Stimulated activated CD4-positive, alpha-beta T cell treated with anti-CD3 and anti-CD28 coated beads, Interleukin-1b, Interleukin-23, amount 100 ng/mL, for 48 hours (primary cell): ENCODE data around the gene ZC2HC1C.
A peak's percentile ranks its signal among the peaks of the same experiment; 100 is the strongest.

ENCODE experiments used
- DNase-seq: peaks from one replicate; pipeline ENCODE4 v3.0.0-alpha.2; 2020

Gene ZC2HC1C

DNA sequence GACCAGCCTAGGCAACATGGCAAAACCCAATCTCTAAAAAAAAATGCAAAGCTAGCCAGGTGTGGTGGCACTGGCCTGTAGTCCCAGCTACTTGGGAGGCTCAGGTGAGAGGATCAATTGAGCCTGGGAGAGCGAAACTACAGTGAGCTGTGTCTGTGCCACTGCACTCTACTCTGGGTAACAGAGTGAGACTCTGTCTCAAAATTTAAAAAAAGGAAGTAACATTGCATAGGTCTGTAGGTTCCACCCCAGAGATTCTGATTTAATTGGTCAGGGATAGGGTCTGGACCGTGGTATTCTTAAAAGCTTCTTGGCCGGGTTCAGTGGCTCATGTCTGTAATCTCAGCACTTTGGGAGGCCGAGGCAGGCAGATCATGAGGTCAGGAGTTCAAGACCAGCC lies 26.2 kb downstream of the ZC2HC1C start:
- DNase-seq, result no peak

DNA sequence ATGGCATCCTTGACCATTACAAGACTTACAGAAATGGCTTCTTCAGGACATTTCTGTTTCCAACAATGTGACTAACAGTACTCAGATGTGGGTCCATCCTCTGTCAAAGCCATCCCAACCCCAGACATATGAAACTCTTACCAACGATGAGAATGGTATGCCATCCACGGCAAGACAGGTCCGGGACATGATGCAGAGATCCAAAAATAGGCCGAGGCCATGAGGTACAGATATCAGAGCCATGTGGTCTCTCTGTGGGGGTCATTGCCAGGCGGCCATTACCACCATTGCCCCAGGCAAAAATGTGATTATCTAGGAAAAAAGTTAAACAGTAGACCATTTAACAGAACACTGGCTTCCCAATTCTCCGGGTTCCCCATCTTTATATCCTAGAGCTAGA lies 27.5 kb downstream of the ZC2HC1C start:
- no peak for DNase-seq

DNA sequence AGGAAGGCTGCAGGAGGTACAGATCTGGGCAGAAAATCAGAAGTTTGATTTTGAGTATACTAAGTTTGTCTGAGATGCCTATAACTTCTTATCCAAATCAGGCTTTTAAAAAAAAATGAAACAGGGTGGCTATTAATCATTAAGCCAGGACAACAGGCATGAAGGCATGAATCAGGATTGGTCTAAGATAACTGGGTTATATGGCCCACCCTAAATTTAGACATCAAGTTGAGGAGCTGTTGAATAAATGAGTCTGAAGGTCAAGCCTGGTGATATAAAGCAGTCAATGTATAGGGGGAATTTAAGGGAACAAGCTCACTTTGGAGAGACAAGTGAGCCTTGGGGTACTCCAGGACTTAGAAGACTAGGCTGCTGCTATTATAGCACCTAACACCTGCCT lies 28.8 kb downstream of the ZC2HC1C start:
- DNase-seq, result no peak

DNA sequence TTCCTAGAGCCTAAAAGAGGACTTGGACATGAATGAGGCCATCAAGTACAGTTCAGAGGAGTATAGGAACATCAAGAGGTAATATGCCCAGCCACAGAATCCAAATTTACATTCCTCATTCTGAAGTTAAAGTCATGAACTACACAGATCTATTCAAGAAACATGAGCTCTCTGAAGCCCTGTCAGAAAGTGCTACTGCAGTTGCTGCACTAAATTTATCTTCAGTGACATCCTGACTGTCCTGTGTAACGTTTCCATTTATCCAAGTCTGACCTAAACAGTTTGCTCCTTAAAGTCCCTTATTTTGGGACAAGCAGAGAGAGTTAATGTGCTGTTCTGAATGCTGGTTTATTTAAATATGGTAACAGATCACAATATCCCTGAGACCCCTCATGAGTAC lies 29.2 kb downstream of the ZC2HC1C start:
- DNase-seq, result no peak

DNA sequence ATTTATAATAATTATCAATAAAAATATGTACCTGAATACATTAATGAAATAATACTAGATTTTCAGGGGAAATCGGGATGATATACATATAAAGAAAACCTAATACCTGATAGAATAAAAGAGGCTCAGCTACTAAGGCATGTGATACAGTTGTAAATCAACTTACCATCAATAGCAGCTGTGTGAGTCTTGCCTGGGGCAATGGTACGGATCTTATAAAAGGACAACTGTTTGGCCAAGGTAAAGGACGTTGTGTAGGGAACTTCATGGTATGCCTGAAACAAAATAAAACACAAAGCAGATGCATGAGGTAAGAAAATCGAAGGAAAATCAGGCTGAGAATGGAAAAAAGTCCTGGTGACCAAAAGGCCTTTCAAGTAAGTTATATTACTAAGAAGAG lies 32.0 kb downstream of the ZC2HC1C start:
- DNase-seq, result no peak

DNA sequence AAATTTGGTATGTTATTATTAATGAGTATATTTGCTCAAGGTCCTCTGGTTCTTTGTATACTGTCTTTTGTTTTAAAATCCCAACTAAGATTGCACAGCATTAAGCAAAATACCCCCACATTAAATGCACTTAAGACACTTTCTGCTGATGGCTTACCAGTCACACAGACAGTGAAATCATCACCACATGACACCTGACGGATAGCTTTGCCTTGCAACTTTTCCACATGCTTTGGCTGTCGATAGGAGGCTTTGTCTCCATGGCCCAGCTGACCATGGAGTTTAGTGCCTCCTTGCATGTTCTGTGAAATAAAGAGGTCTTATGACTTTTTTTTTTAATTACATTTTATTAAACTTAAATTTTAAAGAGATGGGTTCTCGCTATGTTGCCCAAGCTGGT lies 37.7 kb downstream of the ZC2HC1C start:
- no peak for DNase-seq

DNA sequence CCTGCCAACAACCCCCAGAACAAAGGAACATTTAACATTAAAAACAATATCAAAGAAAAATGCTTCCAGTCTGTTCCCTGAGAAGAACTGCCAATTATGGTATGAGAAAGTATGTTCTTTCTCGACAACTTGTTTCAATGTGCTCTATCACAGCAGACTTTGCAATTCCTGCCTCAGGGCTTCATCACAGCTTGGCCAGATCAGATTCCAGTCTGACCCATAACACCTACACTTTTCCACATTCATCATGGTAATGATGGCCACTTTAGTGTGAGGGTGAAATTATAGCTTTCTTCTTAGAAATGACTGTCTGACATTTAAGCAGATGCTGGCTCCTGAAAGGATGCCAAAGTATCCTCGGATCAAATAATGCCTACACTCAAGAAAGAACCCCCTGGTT lies 40.4 kb downstream of the ZC2HC1C start:
- no peak for DNase-seq

DNA sequence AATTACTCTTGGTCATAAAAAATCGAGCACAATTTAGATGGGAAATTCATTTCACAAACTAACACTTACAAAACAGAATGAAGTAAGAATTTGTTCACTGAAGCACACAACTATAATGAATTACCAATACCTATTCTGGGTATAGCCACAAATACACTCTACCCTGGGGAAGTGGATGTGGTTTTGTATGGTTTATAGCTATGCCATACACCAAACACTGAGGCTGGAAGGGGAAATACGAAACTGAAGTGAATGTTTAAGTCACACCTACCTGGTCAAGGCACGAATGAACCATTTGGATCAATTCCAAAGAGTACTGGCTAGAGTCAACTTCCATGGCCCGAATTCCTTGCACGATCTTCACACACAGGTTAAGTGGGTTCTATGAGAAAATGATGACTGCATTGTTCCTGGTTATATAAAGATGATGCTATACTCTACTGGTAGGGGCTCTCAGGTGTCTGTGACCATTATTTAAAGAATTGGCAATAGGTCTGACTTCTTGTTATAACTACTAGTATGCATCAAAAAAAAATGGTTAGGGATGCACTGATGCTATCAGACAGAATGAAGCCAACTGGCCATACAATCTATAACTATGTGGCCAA lies 44.6 kb downstream of the ZC2HC1C start:
- DNase-seq, result no peak

DNA sequence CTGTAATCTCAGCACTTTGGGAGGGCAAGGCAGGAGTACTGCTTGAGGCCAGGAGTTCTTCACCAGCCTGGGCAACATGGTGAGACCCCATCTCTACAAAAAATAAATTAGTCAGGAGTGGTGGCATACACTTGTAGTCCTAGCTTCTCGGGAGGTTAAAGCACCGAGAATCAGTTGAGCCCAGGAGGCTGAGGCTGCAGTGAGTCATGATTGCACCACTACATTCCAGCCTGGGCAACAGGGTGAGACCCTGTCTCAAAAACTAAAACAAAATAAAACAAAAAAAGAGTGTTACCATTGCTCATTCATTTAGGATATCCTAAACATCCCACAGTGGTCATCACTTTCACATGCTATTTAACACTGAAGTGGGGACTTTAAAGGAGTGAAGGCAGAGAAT lies 49.6 kb downstream of the ZC2HC1C start:
- no peak for DNase-seq

DNA sequence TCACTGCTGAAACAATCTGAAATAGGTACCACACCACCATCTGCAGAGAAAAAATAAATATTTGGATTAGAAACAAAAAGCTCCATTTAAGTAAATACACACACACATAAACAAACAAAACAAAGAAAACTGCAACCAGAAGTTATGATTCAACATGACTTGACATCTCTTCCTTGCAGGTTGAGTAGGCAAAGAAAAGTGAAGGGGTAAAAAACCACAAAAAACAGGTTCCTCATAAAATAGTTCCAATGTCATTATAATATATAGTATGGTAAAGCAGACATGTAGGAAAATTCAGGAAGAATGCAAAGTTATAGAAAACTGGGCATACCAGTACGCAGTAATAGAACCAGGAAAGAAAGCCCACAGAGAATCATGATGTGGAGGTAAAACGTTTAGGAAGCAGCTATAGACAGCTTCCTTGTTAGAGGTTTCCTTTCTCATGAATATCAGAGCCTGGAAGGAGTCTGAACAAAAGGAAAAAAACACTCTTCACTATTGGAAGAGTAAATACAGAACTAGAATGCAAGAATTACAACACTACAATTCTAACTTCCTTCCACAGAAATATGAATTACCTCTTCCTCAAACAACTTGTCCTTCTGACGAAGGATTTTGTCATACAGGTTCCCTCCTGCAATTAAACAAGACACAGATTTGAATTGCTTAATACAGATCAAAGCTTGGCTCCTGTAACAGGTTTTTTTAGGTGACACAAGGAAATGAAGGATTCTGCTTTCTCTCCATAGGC lies 51.3 kb downstream of the ZC2HC1C start:
- DNase-seq, result no peak

DNA sequence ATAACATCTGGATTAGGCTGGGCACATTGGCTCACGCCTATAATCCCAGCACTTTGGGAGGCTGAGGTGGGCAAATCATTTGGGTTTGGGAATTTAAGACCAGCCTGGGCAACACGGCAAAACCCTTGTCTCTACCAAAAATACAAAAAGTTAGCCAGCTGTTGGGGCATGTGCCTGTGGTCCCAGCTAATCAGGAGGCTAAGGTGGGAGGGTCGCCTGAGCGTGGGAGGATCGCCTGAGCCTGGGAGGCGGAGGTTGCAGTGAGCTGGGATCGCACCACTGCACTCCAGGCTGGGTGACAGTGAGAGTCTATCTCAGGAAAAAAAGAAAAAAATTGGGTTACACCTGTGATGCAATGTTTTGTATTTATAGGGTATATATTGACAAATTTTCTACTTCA lies 52.1 kb downstream of the ZC2HC1C start:
- DNase-seq, result no peak

DNA sequence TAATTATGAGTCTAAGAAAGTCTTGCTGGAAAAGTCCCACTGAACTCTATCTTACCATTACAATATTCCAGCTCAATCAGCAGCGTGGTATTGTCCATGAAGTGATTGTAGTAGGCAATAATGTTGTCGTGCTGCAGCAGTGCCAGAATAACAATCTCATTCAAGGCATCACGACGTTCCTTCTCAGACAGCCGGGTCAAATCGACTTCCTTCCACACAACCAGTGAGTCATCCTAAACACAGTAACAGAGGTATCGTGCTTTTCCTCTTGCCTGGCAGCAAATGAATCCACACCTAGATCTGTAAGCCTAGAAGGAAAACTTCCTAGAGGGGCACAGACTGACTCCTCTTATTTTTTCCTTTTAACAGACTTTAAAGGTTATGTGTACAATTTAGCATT lies 54.5 kb downstream of the ZC2HC1C start:
- DNase-seq, result no peak

DNA sequence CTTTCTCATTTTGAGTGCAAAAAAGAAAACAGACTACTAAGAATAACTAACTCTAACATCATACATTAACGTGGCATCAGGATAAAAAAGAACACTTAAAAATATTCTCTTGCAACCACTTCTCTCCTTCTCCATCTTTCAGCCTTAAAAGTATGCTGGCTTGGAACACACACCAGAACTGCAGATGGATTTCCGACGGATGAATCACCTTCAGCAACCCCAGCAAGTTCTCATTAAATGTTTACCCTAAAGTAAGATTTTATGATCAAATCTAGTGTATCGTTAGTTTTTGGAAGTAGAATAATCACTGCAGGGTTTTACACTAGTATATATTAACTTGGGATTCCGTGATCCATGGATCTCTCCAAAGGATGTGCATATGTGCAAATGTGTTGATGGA lies 56.2 kb downstream of the ZC2HC1C start:
- no peak for DNase-seq

DNA sequence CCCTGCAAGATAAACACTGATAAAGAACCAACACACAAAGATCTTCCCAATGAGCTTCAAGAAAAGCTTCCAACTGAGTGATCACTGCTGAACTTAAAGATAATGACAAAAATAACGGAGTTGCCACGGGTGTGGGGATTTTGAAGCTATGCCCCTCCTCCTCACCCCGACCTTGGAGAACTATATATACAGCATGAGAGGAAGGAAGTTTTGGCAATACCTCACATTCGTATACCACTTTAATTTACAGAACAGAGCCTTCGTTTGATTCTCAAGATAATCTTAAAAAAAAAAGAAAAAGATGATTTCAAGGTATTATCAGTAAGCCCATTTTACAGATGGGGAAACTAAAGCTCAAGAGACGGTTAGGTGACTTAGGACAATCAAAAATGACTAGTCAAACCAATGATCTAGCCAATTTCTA lies 56.7 kb downstream of the ZC2HC1C start:
- DNase-seq, result no peak

DNA sequence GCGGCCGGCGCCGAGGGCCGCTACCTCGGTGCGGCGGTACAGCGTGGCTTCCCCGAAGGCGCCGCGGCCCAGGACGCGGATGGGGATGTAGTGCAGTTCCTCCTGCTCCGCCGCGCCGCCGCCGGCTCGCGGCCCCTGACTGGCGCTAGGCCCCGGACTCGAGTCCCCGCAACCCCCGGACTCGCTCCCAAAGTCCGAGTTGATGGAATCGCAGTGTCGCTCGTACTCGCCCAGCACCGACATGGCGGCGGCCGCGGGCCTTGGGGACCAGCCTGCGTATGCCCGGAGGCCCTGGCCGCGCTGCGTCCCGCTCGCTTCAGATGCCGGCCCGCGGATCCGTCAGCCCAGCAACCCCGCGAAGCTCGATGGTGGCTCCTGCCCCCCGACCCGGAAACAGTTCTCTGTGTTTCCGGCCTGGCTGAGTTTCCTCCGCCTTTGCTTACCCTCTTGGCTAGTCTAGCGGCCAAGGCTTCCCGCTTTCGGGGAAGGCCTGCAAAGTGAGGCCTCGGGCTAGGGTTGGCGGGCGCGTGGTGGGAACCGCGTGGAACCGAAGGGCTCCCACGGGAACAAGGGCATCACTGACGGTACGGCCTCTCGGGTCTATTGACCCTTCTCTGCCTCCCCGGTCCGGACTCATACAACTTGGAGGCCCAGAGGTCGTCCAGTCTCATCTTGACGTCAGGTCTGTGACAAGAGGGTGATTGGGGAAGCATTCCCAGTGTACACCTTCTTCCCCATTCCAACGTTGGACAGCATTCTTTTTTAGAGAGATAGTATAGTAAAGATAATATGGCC lies 57.4 kb downstream of the ZC2HC1C start, which contains the start of gene NEK9:
Gene NEK9, minus strand, starts transcription at position 370 of the 795 bp plus-strand sequence. Its CDS starts 127 bp downstream, at position 243.
- peak; percentile 91 for DNase-seq

DNA sequence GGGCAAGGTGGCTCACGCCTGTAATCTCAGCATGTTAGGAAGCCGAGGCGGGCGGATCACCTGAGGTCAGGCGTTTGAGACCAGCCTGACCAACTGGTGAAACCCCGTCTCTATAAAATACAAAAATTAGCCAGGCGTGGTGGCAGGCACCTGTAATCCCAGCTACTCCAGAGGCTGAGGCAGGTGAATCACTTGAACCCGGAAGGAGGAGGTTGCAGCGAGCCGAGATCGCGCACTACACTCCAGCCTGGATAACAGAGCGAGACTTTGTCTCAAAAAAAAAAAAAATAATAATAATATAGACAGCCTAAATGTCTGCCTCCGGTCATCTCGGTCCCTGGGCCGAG lies 58.0 kb downstream of the ZC2HC1C start:
- peak; percentile 20 for DNase-seq

DNA sequence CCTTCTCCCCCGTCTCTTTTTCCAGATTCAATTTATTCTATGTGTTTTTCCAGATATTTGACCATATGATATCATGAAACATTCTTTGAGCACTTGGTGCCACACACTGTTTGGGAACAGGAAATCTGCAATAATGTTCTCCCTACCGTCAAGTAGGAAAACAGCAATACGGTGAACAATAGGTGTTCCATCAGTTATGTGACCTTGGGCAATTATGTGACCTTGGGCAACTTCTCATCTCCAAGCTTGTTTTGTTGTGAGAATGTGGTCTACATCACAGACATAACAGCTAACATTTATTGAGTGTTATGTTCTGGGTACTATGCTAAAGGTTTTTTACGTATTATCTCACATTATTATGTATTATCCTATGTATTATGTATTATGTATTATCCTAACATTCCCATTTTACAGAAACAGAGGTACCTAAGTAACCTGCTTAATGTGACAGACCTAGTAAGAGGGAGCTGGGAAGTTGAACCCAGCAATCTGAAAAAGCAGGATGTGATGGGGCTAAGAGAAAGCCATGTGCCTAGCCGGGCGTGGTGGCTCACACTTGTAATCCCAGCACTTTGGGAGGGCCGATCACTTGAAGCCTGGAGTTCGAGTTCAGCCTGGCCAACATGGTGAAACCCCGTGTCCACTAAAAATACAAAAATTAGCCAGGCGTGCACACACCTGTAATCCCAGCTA lies 58.6 kb downstream of the ZC2HC1C start:
- DNase-seq, result no peak

DNA sequence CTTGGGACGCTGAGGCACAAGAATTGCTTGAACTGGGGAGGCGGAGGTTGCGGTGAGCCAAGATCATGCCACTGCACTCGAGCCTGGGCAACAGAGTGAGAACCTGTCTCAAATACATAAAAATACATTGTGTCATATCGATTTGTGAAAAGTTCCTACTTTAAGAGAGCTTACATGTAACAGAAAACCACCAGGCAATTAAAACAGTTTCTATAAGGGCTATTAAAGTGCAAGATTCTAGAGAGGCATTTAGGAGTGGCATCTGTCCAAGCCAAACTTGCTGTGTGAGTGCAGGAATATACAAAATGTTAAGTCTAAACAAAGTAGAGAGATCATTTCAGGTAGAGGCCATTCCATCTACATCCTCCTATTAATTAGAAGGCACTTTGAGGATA lies 59.2 kb downstream of the ZC2HC1C start:
- DNase-seq, result no peak
